ENCODE data around the gene POLR2E. TPM values are rescaled to one million over a fixed set of nuclear protein-coding genes. Genes with fewer than 3 reads are reported as not detected.
A peak's percentile ranks its signal among the peaks of the same experiment; 100 is the strongest.

The POLR2E gene
- total and polyA plus RNA-seq, 2 of the 13 experiments (the other 11 are each of a cell fraction or from before 2014, with no cell fraction given), result 140 to 272 TPM

GRCh38 chr19:1097810-1098176 is 2.6 kb upstream of the POLR2E start (continued):
- TF ChIP-seq ZNF331 (CRISPR knock-in tag; IDR thresholded peaks at IDR 0.05) (peak; percentile 87), ZNF180 (CRISPR knock-in tag; IDR thresholded peaks at IDR 0.05; ENCODE audit: borderline replicate concordance, low read depth) (no peak), NAIF1 (CRISPR knock-in tag; IDR thresholded peaks at IDR 0.05; ENCODE audit: borderline replicate concordance) (peak; percentile 78; the same call in 1 of the 2 replicates), TOE1 (CRISPR knock-in tag; IDR thresholded peaks at IDR 0.05) (no peak), HNRNPLL (IDR thresholded peaks at IDR 0.05; ENCODE audit: low read depth, low read length, poor library complexity, severe bottlenecking) (no peak), ZBTB33 (CRISPR knock-in tag; IDR thresholded peaks at IDR 0.05) (peak; percentile 64; the same call in 1 of the 2 replicates), ZNF263 (CRISPR knock-in tag; IDR thresholded peaks at IDR 0.05) (peak; percentile 77), ZNF557 (CRISPR knock-in tag; IDR thresholded peaks at IDR 0.05) (no peak), ATM (IDR thresholded peaks at IDR 0.05; ENCODE audit: borderline replicate concordance) (no peak), NFKB2 (CRISPR knock-in tag; IDR thresholded peaks at IDR 0.05; ENCODE audit: borderline replicate concordance) (0 out of 2 replicates have a peak, but pooled peaks have one; percentile 2), FOXA3 (CRISPR knock-in tag; IDR thresholded peaks at IDR 0.05) (peak; percentile 73), JUNB (CRISPR knock-in tag; IDR thresholded peaks at IDR 0.05; ENCODE audit: borderline replicate concordance) (no peak), ZMYM3 (CRISPR knock-in tag; IDR thresholded peaks at IDR 0.05) (peak; percentile 98), ZNF333 (CRISPR knock-in tag; IDR thresholded peaks at IDR 0.05; ENCODE audit: borderline replicate concordance) (0 out of 2 replicates have a peak, but pooled peaks have one; percentile 62), ZNF839 (CRISPR knock-in tag; IDR thresholded peaks at IDR 0.05; ENCODE audit: borderline replicate concordance) (no peak), ZNF792 (CRISPR knock-in tag; IDR thresholded peaks at IDR 0.05) (0 out of 2 replicates have a peak, but pooled peaks have one; percentile 21), SOX13 (IDR thresholded peaks at IDR 0.05) (no peak), SOX13 (CRISPR knock-in tag; conservative IDR thresholded peaks at IDR 0.05 in 1 of 2, IDR thresholded peaks at IDR 0.05 in 1 of 2) (peak in 1 of 2 experiments; percentile 60; a peak in 3 of 4 replicates), EEA1 (CRISPR knock-in tag; IDR thresholded peaks at IDR 0.05; ENCODE audit: borderline replicate concordance) (no peak), ZBTB21 (CRISPR knock-in tag; IDR thresholded peaks at IDR 0.05) (no peak), HNF4A (CRISPR knock-in tag; IDR thresholded peaks at IDR 0.05) (peak; percentile 44; the same call in 1 of the 2 replicates), SNAI1 (CRISPR knock-in tag; IDR thresholded peaks at IDR 0.05; ENCODE audit: borderline replicate concordance) (0 out of 2 replicates have a peak, but pooled peaks have one; percentile 22), PRPF4 (IDR thresholded peaks at IDR 0.05; ENCODE audit: low read depth, low read length, poor library complexity, severe bottlenecking) (no peak), ZNF205 (CRISPR knock-in tag; IDR thresholded peaks at IDR 0.05) (peak; percentile 78; the same call in 1 of the 2 replicates), GATAD2A (CRISPR knock-in tag; IDR thresholded peaks at IDR 0.05) (peak; percentile 75), ELF1 (CRISPR knock-in tag; IDR thresholded peaks at IDR 0.05) (peak; percentile 47; the same call in 1 of the 2 replicates), ZNF335 (CRISPR knock-in tag; IDR thresholded peaks at IDR 0.05) (peak; percentile 96), ZNF704 (CRISPR knock-in tag; IDR thresholded peaks at IDR 0.05; ENCODE audit: borderline replicate concordance) (no peak), JUND (CRISPR knock-in tag; IDR thresholded peaks at IDR 0.05) (no peak), ZMYM4 (CRISPR knock-in tag; IDR thresholded peaks at IDR 0.05) (no peak), SAP130 (CRISPR knock-in tag; IDR thresholded peaks at IDR 0.05; ENCODE audit: low read depth) (peak; percentile 44; the same call in 1 of the 2 replicates), ZNF292 (CRISPR knock-in tag; IDR thresholded peaks at IDR 0.05; ENCODE audit: borderline replicate concordance, low read depth) (peak; percentile 64; the same call in 1 of the 2 replicates)
